GM06990 (cell line): Measurements from ENCODE around the gene FAM219A.
A peak's percentile ranks its signal among the peaks of the same experiment; 100 is the strongest.

Experiments
- DNase-seq: peaks from one replicate; pipeline ENCODE4 v3.0.0-alpha.2; 2011; ENCODE audit not compliant: insufficient read length; ENCODE audit errors: extremely low read depth
- H3K27me3 ChIP-seq: replicated peaks from 2 replicates; pipeline ENCODE4 v1.6.0; 2011; ENCODE audit warnings: low read length; ENCODE audit not compliant: control insufficient read depth, insufficient read depth
- H3K36me3 ChIP-seq: 2 replicates; pipeline ENCODE4 v1.5.1; 2011; ENCODE audit warnings: low read length; ENCODE audit not compliant: control insufficient read depth, insufficient read depth
- H3K4me3 ChIP-seq: replicated peaks from 2 replicates; pipeline ENCODE4 v1.5.1; 2011; ENCODE audit warnings: low read depth, mild to moderate bottlenecking, control low read depth, low read length
- CTCF ChIP-seq: IDR thresholded peaks from 2 replicates; pipeline ENCODE4 v1.5.1; 2011; ENCODE audit warnings: low read length, control low read depth, mild to moderate bottlenecking, inconsistent platforms; ENCODE audit not compliant: insufficient read depth, poor library complexity, severe bottlenecking

Gene FAM219A

GRCh38 chr9:34380511-34381315 lies 77.7 kb downstream of the FAM219A start:
- Histone ChIP-seq H3K36me3 (no peaks in the 10 kb centered on the region), H3K27me3 (no peaks in the 10 kb centered on the region; the same call in 1 of the 2 replicates), H3K4me3 (peak overlapping the region; percentile 45)
- DNase-seq = peak; percentile 83
- no peak for TF ChIP-seq CTCF

GRCh38 chr9:34380034-34380510 lies 78.3 kb downstream of the FAM219A start:
- Histone ChIP-seq H3K4me3 (no peak overlapping the region), H3K27me3 (no peaks in the 10 kb centered on the region; the same call in 1 of the 2 replicates), H3K36me3 (no peaks in the 10 kb centered on the region)
- no peak for TF ChIP-seq CTCF
- DNase-seq = no peak

GRCh38 chr9:34379334-34380033 lies 78.9 kb downstream of the FAM219A start:
- Histone ChIP-seq H3K27me3 (no peaks in the 10 kb centered on the region; the same call in 1 of the 2 replicates), H3K36me3 (no peaks in the 10 kb centered on the region), H3K4me3 (peak overlapping the region; percentile 51)
- DNase-seq = peak; percentile 76
- peak; percentile 97 for TF ChIP-seq CTCF

- no peaks in the 10 kb centered on the region for H3K36me3 ChIP-seq
- no peak for TF ChIP-seq CTCF
- DNase-seq = no peak
- no peak overlapping the region for H3K4me3 ChIP-seq
- no peaks in the 10 kb centered on the region; the same call in 1 of the 2 replicates for H3K27me3 ChIP-seq
Observed at GRCh38 chr9:34378376-34379060, 79.9 kb downstream of the FAM219A start.

- Histone ChIP-seq H3K36me3 (no peaks in the 10 kb centered on the region), H3K4me3 (peak overlapping the region; percentile 74), H3K27me3 (no peaks in the 10 kb centered on the region; the same call in 1 of the 2 replicates)
- DNase-seq = no peak
- TF ChIP-seq CTCF = no peak
Observed at GRCh38 chr9:34377404-34377746, 81.0 kb downstream of the FAM219A start.
